Femur (tissue), 1 donor: ENCODE measurements around the gene ACKR4.
A peak's percentile ranks its signal among the peaks of the same experiment; 100 is the strongest.
"Not testable (repeated sequence)": the region's sequence is repeated elsewhere in the genome, so short reads cannot be mapped to it uniquely, and the experiment has no call there.

ENCODE experiments used
- DNase-seq: peaks from one replicate; pipeline ENCODE4 v3.0.0-alpha.2; 2017

The ACKR4 gene

GRCh38 chr3:132596816-132597433 is at the start of gene ACKR4:
Gene ACKR4 (plus strand): TSS chr3:132597270. CDS start chr3:132600398, 3,128 bp downstream.
- no peak for DNase-seq

GRCh38 chr3:132549169-132549568 is 47.9 kb upstream of the ACKR4 start:
- DNase-seq: no peak

- no peak for DNase-seq
Observed at GRCh38 chr3:132549890-132550578, 47.0 kb upstream of the ACKR4 start.

- no peak for DNase-seq
Observed at GRCh38 chr3:132550579-132551305, 46.3 kb upstream of the ACKR4 start.

- DNase-seq: peak; percentile 74
Observed at GRCh38 chr3:132553826-132554225, 43.2 kb upstream of the ACKR4 start.

- no peak for DNase-seq
Observed at GRCh38 chr3:132554437-132554836, 42.6 kb upstream of the ACKR4 start.

- DNase-seq: no peak
Observed at GRCh38 chr3:132555306-132556035, 41.6 kb upstream of the ACKR4 start.

- not testable (repeated sequence) for DNase-seq
Observed at GRCh38 chr3:132556036-132556386, 41.1 kb upstream of the ACKR4 start.

- DNase-seq: peak; percentile 82
Observed at GRCh38 chr3:132556508-132557159, 40.4 kb upstream of the ACKR4 start.

GRCh38 chr3:132561003-132561402 is 36.1 kb upstream of the ACKR4 start:
- DNase-seq: no peak

GRCh38 chr3:132563420-132564069 is 33.5 kb upstream of the ACKR4 start:
- no peak for DNase-seq

GRCh38 chr3:132564070-132564465 is 33.0 kb upstream of the ACKR4 start:
- DNase-seq: no peak

GRCh38 chr3:132568422-132568821 is 28.6 kb upstream of the ACKR4 start:
- no peak for DNase-seq

- DNase-seq: no peak
Observed at GRCh38 chr3:132569153-132569552, 27.9 kb upstream of the ACKR4 start.

GRCh38 chr3:132569580-132569979 is 27.5 kb upstream of the ACKR4 start:
- DNase-seq: no peak

GRCh38 chr3:132570016-132570415 is 27.1 kb upstream of the ACKR4 start:
- no peak for DNase-seq

- DNase-seq: peak; percentile 49
Observed at GRCh38 chr3:132573797-132574211, 23.3 kb upstream of the ACKR4 start.

GRCh38 chr3:132587401-132587800 is 9.7 kb upstream of the ACKR4 start:
- DNase-seq: no peak

- no peak for DNase-seq
Observed at GRCh38 chr3:132592216-132592615, 4.9 kb upstream of the ACKR4 start.

GRCh38 chr3:132593241-132593946 is 3.7 kb upstream of the ACKR4 start:
- no peak for DNase-seq

GRCh38 chr3:132593947-132594323 is 3.1 kb upstream of the ACKR4 start:
- DNase-seq: no peak

- DNase-seq: no peak
Observed at GRCh38 chr3:132594498-132594897, 2.6 kb upstream of the ACKR4 start.
